ENCODE data around the gene CLDN9.

The CLDN9 gene

GRCh38 chr16:3012828-3013420 lies at the start of gene CLDN9:
TSS of gene CLDN9 (plus strand) at chr16:3012923. CDS start at chr16:3013363, 440 bp downstream.
- DNase-seq, result no peak

- DNase-seq, result peak; percentile 57 to 60
Observed at GRCh38 chr16:2963074-2963722, 49.5 kb upstream of the CLDN9 start.

- peak; percentile 24 to 35 for DNase-seq
Observed at GRCh38 chr16:2963723-2964474, 48.8 kb upstream of the CLDN9 start, which contains the start of gene KREMEN2. TSS of gene KREMEN2 (plus strand) at chr16:2964275. CDS start at chr16:2964521, 246 bp downstream.

- peak; percentile 70 to 71 for DNase-seq
Observed at GRCh38 chr16:2964475-2965336, 48.0 kb upstream of the CLDN9 start.

- DNase-seq, result no peak
Observed at GRCh38 chr16:2966043-2966807, 46.5 kb upstream of the CLDN9 start.

GRCh38 chr16:2966808-2967191 lies 45.9 kb upstream of the CLDN9 start:
- DNase-seq, result peak in 1 of 2 donors; percentile 47

GRCh38 chr16:2967211-2967631 lies 45.5 kb upstream of the CLDN9 start:
- DNase-seq, result no peak

GRCh38 chr16:2967721-2968161 lies 45.0 kb upstream of the CLDN9 start:
- DNase-seq, result no peak

GRCh38 chr16:2968368-2968737 lies 44.4 kb upstream of the CLDN9 start:
- DNase-seq, result peak in 1 of 2 donors; percentile 43

- DNase-seq, result peak; percentile 85
Observed at GRCh38 chr16:2968738-2969544, 43.8 kb upstream of the CLDN9 start, which contains the start of gene PAQR4. TSS of gene PAQR4 (plus strand) at chr16:2969348. CDS start at chr16:2969675, 327 bp downstream.

- peak; percentile 65 to 66 for DNase-seq
Observed at GRCh38 chr16:2969545-2970521, 42.9 kb upstream of the CLDN9 start.

- DNase-seq, result no peak
Observed at GRCh38 chr16:2970563-2970962, 42.2 kb upstream of the CLDN9 start.

- DNase-seq, result no peak
Observed at GRCh38 chr16:2971134-2971984, 41.4 kb upstream of the CLDN9 start.

GRCh38 chr16:2971985-2972784 lies 40.5 kb upstream of the CLDN9 start:
- DNase-seq, result no peak

GRCh38 chr16:2973093-2973492 lies 39.6 kb upstream of the CLDN9 start:
- DNase-seq, result no peak

- DNase-seq, result no peak
Observed at GRCh38 chr16:2973605-2974318, 39.0 kb upstream of the CLDN9 start.
